Measurements from ENCODE around the gene TMEM37. TPM values are rescaled to one million over a fixed set of nuclear protein-coding genes. Genes with fewer than 3 reads are reported as not detected.

The TMEM37 gene
- total RNA-seq, 5 donors from 2014 or later (not counting 1 experiment from before 2014, with no cell fraction given): 0.44 to 0.60 TPM; not detected in 3

GRCh38 chr2:119435953-119436297 lies 4.3 kb downstream of the TMEM37 start:
- Mint-ChIP-seq H3K9me3 (no peaks in the 10 kb centered on the region), H3K4me3 (no peak overlapping the region), H3K27ac (no peak overlapping the region), H3K27me3 (peaks cover 30 to 55% of the 10 kb centered on the region in 2 donors), H3K36me3 (no peaks in the 10 kb centered on the region), H3K4me1 (peaks cover 6 to 11% (median 10%) of the 10 kb centered on the region in 3 donors)
- CTCF ChIA-PET: no interaction called here
- DNase-seq (no peak), ATAC-seq (replicated peaks in 1 of 4) (no peak)
- Histone ChIP-seq H3K27me3 (replicated peaks in 1 of 2; ENCODE audit: control insufficient read depth in 2 of 2, extremely low read depth in 1 of 2, insufficient read depth in 2 of 2, low read length in 1 of 2) (peaks cover 0 to 71% of the 10 kb centered on the region in 2 experiments), H3K27ac (ENCODE audit: low read length) (no peak overlapping the region), H3K9me3 (no peaks in the 10 kb centered on the region), H3K4me1 (ENCODE audit: control insufficient read depth in 1 of 2, extremely low read depth in 1 of 2, insufficient read depth in 2 of 2, low read length in 2 of 2) (peaks cover 0 to 12% of the 10 kb centered on the region in 2 experiments), H3K4me3 (ENCODE audit: control insufficient read depth in 1 of 2, extremely low read depth in 1 of 2, low read length in 1 of 2) (no peak overlapping the region), H3K36me3 (ENCODE audit: control insufficient read depth in 2 of 2, extremely low read depth in 1 of 2, insufficient read depth in 1 of 2, low read length in 1 of 2) (no peaks in the 10 kb centered on the region)
- POLR2A ChIA-PET: no interaction called here
- 64% methylated on average over 7 of the region's 7 CpGs for WGBS (ENCODE audit: insufficient coverage)

DNA sequence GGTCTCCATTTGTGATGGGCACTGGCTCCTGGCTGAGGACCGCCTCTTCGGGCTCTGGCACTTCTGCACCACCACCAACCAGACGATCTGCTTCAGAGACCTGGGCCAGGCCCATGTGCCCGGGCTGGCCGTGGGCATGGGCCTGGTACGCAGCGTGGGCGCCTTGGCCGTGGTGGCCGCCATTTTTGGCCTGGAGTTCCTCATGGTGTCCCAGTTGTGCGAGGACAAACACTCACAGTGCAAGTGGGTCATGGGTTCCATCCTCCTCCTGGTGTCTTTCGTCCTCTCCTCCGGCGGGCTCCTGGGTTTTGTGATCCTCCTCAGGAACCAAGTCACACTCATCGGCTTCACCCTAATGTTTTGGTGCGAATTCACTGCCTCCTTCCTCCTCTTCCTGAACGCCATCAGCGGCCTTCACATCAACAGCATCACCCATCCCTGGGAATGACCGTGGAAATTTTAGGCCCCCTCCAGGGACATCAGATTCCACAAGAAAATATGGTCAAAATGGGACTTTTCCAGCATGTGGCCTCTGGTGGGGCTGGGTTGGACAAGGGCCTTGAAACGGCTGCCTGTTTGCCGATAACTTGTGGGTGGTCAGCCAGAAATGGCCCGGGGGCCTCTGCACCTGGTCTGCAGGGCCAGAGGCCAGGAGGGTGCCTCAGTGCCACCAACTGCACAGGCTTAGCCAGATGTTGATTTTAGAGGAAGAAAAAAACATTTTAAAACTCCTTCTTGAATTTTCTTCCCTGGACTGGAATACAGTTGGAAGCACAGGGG lies 5.5 kb downstream of the TMEM37 start:
- ChIA-PET CTCF (no interaction called here), POLR2A (no interaction called here)
- ATAC-seq (replicated peaks in 1 of 4) (no peak), DNase-seq (no peak)
- Mint-ChIP-seq H3K4me3 (no peak overlapping the region), H3K27ac (no peak overlapping the region), H3K4me1 (peaks cover 3 to 5% (median 5%) of the 10 kb centered on the region in 3 donors), H3K9me3 (no peaks in the 10 kb centered on the region), H3K36me3 (no peaks in the 10 kb centered on the region), H3K27me3 (peaks cover 27 to 49% of the 10 kb centered on the region in 2 donors)
- WGBS (ENCODE audit: insufficient coverage): 91% methylated on average over 18 of the region's 22 CpGs
- H3K27ac ChIP-seq (ENCODE audit: low read length): no peak overlapping the region
- no peaks in the 10 kb centered on the region for H3K36me3 ChIP-seq (ENCODE audit: control insufficient read depth in 2 of 2, extremely low read depth in 1 of 2, insufficient read depth in 1 of 2, low read length in 1 of 2)
- H3K9me3 ChIP-seq: no peaks in the 10 kb centered on the region
- H3K4me1 ChIP-seq (ENCODE audit: control insufficient read depth in 1 of 2, extremely low read depth in 1 of 2, insufficient read depth in 2 of 2, low read length in 2 of 2): peaks cover 0 to 5% of the 10 kb centered on the region in 2 experiments
- H3K27me3 ChIP-seq (replicated peaks in 1 of 2; ENCODE audit: control insufficient read depth in 2 of 2, extremely low read depth in 1 of 2, insufficient read depth in 2 of 2, low read length in 1 of 2): peaks cover 0 to 62% of the 10 kb centered on the region in 2 experiments
- H3K4me3 ChIP-seq (ENCODE audit: control insufficient read depth in 1 of 2, extremely low read depth in 1 of 2, low read length in 1 of 2): no peak overlapping the region

DNA sequence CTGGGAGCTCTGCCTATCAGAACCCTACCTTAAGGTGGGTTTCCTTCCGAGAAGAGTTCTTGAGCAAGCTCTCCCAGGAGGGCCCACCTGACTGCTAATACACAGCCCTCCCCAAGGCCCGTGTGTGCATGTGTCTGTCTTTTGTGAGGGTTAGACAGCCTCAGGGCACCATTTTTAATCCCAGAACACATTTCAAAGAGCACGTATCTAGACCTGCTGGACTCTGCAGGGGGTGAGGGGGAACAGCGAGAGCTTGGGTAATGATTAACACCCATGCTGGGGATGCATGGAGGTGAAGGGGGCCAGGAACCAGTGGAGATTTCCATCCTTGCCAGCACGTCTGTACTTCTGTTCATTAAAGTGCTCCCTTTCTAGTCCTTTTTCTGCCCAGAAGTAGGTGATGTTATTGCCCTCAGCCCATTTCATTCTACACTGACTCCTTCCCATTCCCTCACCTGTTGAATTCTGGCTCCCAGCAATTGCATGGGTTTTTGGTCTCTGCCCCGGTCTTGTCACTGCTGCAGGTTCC lies 6.5 kb downstream of the TMEM37 start:
- WGBS (ENCODE audit: insufficient coverage): 80% methylated on average over 1 of the region's 6 CpGs
- CTCF ChIA-PET: no interaction called here

DNA sequence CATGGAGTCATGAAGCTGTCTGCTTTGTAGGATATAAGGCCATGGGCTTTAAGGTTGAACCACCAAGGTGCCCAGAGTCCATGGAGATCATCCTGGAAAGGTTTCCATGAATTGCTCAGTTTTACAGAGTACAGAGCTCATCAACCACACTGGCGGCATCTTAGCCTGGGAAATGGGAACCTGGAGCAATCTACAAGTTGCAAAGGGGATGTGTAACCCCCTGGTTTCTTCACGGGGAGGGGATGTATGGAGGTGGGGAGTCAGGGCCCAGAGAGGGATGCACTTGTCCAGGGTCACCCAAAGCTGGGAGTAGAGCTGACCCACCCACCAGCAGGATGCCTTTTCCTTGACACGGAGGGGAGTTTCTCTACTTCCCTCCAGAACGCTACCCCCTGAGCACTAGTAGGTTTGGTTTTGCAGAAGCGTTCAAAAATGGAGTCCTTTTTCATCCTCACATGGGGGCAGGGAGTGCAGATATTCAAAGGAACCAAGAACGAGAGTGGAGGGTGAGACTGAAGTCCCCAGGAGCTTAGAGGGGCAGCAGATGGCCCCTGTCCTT lies 7.2 kb downstream of the TMEM37 start:
- H3K4me3 ChIP-seq (ENCODE audit: control insufficient read depth in 1 of 2, extremely low read depth in 1 of 2, low read length in 1 of 2): no peak overlapping the region
- POLR2A ChIA-PET: no interaction called here
- peaks cover 13 to 36% of the 10 kb centered on the region in 2 donors for H3K27me3 Mint-ChIP-seq

More for the DNA sequence above, 6.5 kb downstream of the TMEM37 start:
- Mint-ChIP-seq H3K36me3 (no peaks in the 10 kb centered on the region), H3K27ac (no peak overlapping the region), H3K4me3 (no peak overlapping the region), H3K27me3 (peaks cover 17 to 39% of the 10 kb centered on the region in 2 donors), H3K4me1 (no peaks in the 10 kb centered on the region), H3K9me3 (no peaks in the 10 kb centered on the region)
- Histone ChIP-seq H3K27ac (ENCODE audit: low read length) (no peak overlapping the region), H3K9me3 (no peaks in the 10 kb centered on the region), H3K36me3 (ENCODE audit: control insufficient read depth in 2 of 2, extremely low read depth in 1 of 2, insufficient read depth in 1 of 2, low read length in 1 of 2) (no peaks in the 10 kb centered on the region), H3K4me3 (ENCODE audit: control insufficient read depth in 1 of 2, extremely low read depth in 1 of 2, low read length in 1 of 2) (no peak overlapping the region), H3K4me1 (ENCODE audit: control insufficient read depth in 1 of 2, extremely low read depth in 1 of 2, insufficient read depth in 2 of 2, low read length in 2 of 2) (no peaks in the 10 kb centered on the region), H3K27me3 (replicated peaks in 1 of 2; ENCODE audit: control insufficient read depth in 2 of 2, extremely low read depth in 1 of 2, insufficient read depth in 2 of 2, low read length in 1 of 2) (peaks cover 0 to 52% of the 10 kb centered on the region in 2 experiments)
- DNase-seq: no peak
- POLR2A ChIA-PET: no interaction called here
- no peak for ATAC-seq (replicated peaks in 1 of 4)

GRCh38 chr2:119439574-119440500 lies 8.2 kb downstream of the TMEM37 start:
- H3K9me3 Mint-ChIP-seq: no peaks in the 10 kb centered on the region
- no peaks in the 10 kb centered on the region for H3K4me1 ChIP-seq (ENCODE audit: control insufficient read depth in 1 of 2, extremely low read depth in 1 of 2, insufficient read depth in 2 of 2, low read length in 2 of 2)
- H3K27ac ChIP-seq (ENCODE audit: low read length): no peak overlapping the region
- no peak overlapping the region for H3K4me3 ChIP-seq (ENCODE audit: control insufficient read depth in 1 of 2, extremely low read depth in 1 of 2, low read length in 1 of 2)
- ChIA-PET POLR2A (no interaction called here), CTCF (interaction anchor here in 1 of 2 donors (0.6 kb wide), 1 partner anchor 201 kb away, joined by 3 read pairs; no protein-coding TSS in a partner anchor)
- DNase-seq (no peak), ATAC-seq (replicated peaks in 1 of 4) (no peak)
- H3K36me3 ChIP-seq (ENCODE audit: control insufficient read depth in 2 of 2, extremely low read depth in 1 of 2, insufficient read depth in 1 of 2, low read length in 1 of 2): no peaks in the 10 kb centered on the region
- no peak overlapping the region for H3K4me3 Mint-ChIP-seq
- H3K27me3 ChIP-seq (replicated peaks in 1 of 2; ENCODE audit: control insufficient read depth in 2 of 2, extremely low read depth in 1 of 2, insufficient read depth in 2 of 2, low read length in 1 of 2): peaks cover 0 to 38% of the 10 kb centered on the region in 2 experiments
- H3K9me3 ChIP-seq: no peaks in the 10 kb centered on the region
- H3K36me3 Mint-ChIP-seq: no peaks in the 10 kb centered on the region
- no peaks in the 10 kb centered on the region for H3K4me1 Mint-ChIP-seq
- WGBS (ENCODE audit: insufficient coverage): 74% methylated on average over 14 of the region's 15 CpGs
- no peak overlapping the region for H3K27ac Mint-ChIP-seq
- peaks cover 7 to 30% of the 10 kb centered on the region in 2 donors for H3K27me3 Mint-ChIP-seq

More for the DNA sequence above, 7.2 kb downstream of the TMEM37 start:
- peak overlapping the region in 1 of 2 donors; percentile 1 for H3K27ac Mint-ChIP-seq
- Histone ChIP-seq H3K9me3 (no peaks in the 10 kb centered on the region), H3K36me3 (ENCODE audit: control insufficient read depth in 2 of 2, extremely low read depth in 1 of 2, insufficient read depth in 1 of 2, low read length in 1 of 2) (no peaks in the 10 kb centered on the region), H3K27me3 (replicated peaks in 1 of 2; ENCODE audit: control insufficient read depth in 2 of 2, extremely low read depth in 1 of 2, insufficient read depth in 2 of 2, low read length in 1 of 2) (peaks cover 0 to 47% of the 10 kb centered on the region in 2 experiments), H3K4me1 (ENCODE audit: control insufficient read depth in 1 of 2, extremely low read depth in 1 of 2, insufficient read depth in 2 of 2, low read length in 2 of 2) (no peaks in the 10 kb centered on the region), H3K27ac (ENCODE audit: low read length) (no peak overlapping the region)
- H3K9me3 Mint-ChIP-seq: no peaks in the 10 kb centered on the region
- no peak for ATAC-seq (replicated peaks in 1 of 4)
- DNase-seq: no peak
- no peak overlapping the region for H3K4me3 Mint-ChIP-seq
- CTCF ChIA-PET: no interaction called here
- no peaks in the 10 kb centered on the region for H3K36me3 Mint-ChIP-seq
- 67% methylated on average over 1 of the region's 6 CpGs for WGBS (ENCODE audit: insufficient coverage)
- no peaks in the 10 kb centered on the region for H3K4me1 Mint-ChIP-seq

- DNase-seq (no peak), ATAC-seq (replicated peaks in 1 of 4) (no peak)
- peaks cover 7 to 24% of the 10 kb centered on the region in 2 donors for H3K27me3 Mint-ChIP-seq
- Histone ChIP-seq H3K27me3 (replicated peaks in 1 of 2; ENCODE audit: control insufficient read depth in 2 of 2, extremely low read depth in 1 of 2, insufficient read depth in 2 of 2, low read length in 1 of 2) (peaks cover 0 to 40% of the 10 kb centered on the region in 2 experiments), H3K9me3 (no peaks in the 10 kb centered on the region), H3K36me3 (ENCODE audit: control insufficient read depth in 2 of 2, extremely low read depth in 1 of 2, insufficient read depth in 1 of 2, low read length in 1 of 2) (no peaks in the 10 kb centered on the region), H3K27ac (ENCODE audit: low read length) (no peak overlapping the region), H3K4me3 (ENCODE audit: control insufficient read depth in 1 of 2, extremely low read depth in 1 of 2, low read length in 1 of 2) (no peak overlapping the region), H3K4me1 (ENCODE audit: control insufficient read depth in 1 of 2, extremely low read depth in 1 of 2, insufficient read depth in 2 of 2, low read length in 2 of 2) (no peaks in the 10 kb centered on the region)
- H3K36me3 Mint-ChIP-seq: no peaks in the 10 kb centered on the region
- no peak overlapping the region for H3K4me3 Mint-ChIP-seq
- no peaks in the 10 kb centered on the region for H3K4me1 Mint-ChIP-seq
- 60% methylated on average over 1 of the region's 1 CpG for WGBS (ENCODE audit: insufficient coverage)
- no peaks in the 10 kb centered on the region for H3K9me3 Mint-ChIP-seq
- H3K27ac Mint-ChIP-seq: no peak overlapping the region
- POLR2A ChIA-PET: no interaction called here
- CTCF ChIA-PET: interaction anchor here in 1 of 2 donors (0.6 kb wide), 1 partner anchor 200 kb away, joined by 3 read pairs; no protein-coding TSS in a partner anchor
Measured at GRCh38 chr2:119440501-119440870, 8.8 kb downstream of the TMEM37 start.

Data from T-cell (primary cell).